ENCODE results near the gene MMRN2. TPM values are rescaled to one million over a fixed set of nuclear protein-coding genes. Genes with fewer than 3 reads are reported as not detected.
A peak's percentile ranks its signal among the peaks of the same experiment; 100 is the strongest.

MMRN2 gene
- total RNA-seq, 2 experiments from 2014 or later: not detected

DNA sequence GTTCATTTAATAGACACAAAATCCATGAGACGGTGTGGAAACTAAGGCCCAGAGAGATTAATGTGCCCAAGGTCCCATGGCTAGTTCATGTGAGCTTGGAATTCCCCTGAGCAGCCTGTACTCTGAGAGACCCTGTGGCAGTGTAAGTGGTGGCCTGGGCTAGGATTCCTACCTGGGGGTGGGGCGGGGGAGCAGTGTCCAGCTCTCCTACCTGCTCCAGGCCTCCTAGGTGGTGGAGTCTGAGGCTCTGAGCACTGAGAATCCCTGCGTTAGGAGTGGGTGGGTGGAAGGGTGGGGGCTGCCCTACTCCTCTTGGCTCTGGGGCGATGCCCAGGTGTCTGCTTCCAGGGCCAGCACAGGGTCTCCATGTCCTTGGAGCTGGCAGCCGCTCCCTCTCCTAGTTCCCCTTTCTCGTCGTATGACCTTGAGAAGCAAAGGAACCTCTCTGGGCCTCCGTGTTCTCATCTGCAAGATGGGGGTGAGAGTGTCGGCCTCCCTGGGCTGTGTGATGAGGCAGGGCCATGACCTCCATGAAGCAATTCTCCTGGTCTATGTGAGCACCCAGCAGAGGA is 3.5 kb upstream of the MMRN2 start:
- intact Hi-C loops (cut with DNase I, micrococcal nuclease): loop anchor here (1.0 to 10.0 kb wide), 3 partner anchors 22 to 273 kb away; partner anchors contain the start of genes GLUD1 (in 1 of the 2) and SHLD2 (in 1 of the 2)
- Mint-ChIP-seq H3K4me1 (peaks cover 5% of the 10 kb centered on the region), H3K27ac (no peak overlapping the region), H3K27me3 (no peaks in the 10 kb centered on the region), H3K36me3 (ENCODE audit: low read depth) (no peaks in the 10 kb centered on the region), H3K4me3 (no peak overlapping the region), H3K9me3 (ENCODE audit: low read depth) (no peaks in the 10 kb centered on the region)
- POLR2A ChIA-PET: no interaction called here
- ATAC-seq: no peak
- CTCF ChIA-PET: interaction anchor here (0.7 to 1.5 kb wide), 6 partner anchors 9 to 371 kb away, joined by 3 to 13 read pairs (median 4); no protein-coding TSS in a partner anchor
- peak; percentile 1 for DNase-seq

DNA sequence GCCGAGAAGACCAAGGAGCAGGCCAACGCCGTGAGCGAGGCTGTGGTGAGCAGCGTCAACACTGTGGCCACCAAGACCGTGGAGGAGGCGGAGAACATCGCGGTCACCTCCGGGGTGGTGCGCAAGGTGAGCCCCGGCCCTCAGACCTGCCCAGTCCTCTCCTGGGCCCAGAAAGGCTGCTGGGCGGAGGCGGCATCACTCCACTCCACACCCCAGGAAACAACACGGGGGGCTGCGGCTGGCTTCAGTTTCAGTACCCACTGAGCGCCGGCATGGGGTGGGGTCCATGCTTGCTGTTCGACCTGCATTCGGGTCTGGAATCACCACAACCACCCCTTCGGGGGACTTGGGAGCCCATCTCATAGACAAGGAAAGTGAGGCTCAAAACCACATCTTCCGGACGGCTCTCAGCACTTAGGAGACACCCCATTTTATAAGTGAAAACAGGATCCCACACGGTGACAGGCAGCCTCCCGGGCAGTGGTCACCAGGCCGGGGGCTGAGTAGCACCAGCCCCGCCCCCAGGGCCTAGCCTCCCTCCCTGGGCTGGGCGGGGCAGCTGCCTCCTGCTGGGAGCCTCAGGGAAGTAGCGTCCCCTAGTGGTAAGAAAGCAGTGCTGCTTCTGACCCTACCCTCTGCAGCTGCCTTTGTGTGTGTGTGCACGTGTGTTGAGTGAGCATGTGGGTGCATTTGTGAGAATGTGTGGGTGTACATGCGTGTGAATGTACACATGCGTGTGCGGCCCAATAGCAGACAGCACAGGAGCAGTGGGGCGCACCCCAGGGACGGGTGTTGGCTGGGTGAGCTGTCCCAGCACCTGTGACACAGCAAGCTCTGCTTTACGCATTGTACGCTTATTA is 2.8 kb upstream of the MMRN2 start:
- peak; percentile 94 for ATAC-seq
- POLR2A ChIA-PET: no interaction called here
- Mint-ChIP-seq H3K9me3 (ENCODE audit: low read depth) (no peaks in the 10 kb centered on the region), H3K4me3 (no peak overlapping the region), H3K27me3 (no peaks in the 10 kb centered on the region), H3K27ac (no peak overlapping the region), H3K4me1 (no peaks in the 10 kb centered on the region), H3K36me3 (ENCODE audit: low read depth) (no peaks in the 10 kb centered on the region)
- intact Hi-C loops (cut with DNase I, micrococcal nuclease): loop anchor here (1.0 to 10.0 kb wide), 3 partner anchors 21 to 272 kb away; partner anchors contain the start of genes GLUD1 (in 1 of the 2) and SHLD2 (in 1 of the 2)
- DNase-seq: peak; percentile 69
- CTCF ChIA-PET: interaction anchor here (0.7 to 1.5 kb wide), 6 partner anchors 9 to 370 kb away, joined by 3 to 13 read pairs (median 4); no protein-coding TSS in a partner anchor

DNA sequence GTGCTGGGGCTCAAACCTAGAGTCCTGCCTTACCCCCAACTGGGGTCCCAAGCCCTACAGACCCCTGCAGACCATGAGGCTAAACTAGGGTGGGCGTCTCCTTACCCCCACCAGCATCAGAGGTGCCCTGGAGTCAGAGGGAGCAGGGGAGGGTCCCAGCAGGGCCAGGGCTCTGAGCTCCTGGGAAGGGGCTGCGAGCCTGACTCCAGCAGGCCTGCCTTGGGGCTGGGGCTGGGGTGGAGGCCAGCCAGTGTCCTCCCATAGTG is 2.3 kb upstream of the MMRN2 start:
- ChIA-PET POLR2A (no interaction called here), CTCF (no interaction called here)
- Mint-ChIP-seq H3K4me1 (no peaks in the 10 kb centered on the region), H3K36me3 (ENCODE audit: low read depth) (no peaks in the 10 kb centered on the region), H3K4me3 (no peak overlapping the region), H3K27me3 (no peaks in the 10 kb centered on the region), H3K9me3 (ENCODE audit: low read depth) (no peaks in the 10 kb centered on the region), H3K27ac (no peak overlapping the region)
- intact Hi-C loops (cut with DNase I, micrococcal nuclease): loop anchor here (1.0 to 10.0 kb wide), 3 partner anchors 20 to 271 kb away; partner anchors contain the start of genes GLUD1 (in 1 of the 2) and SHLD2 (in 1 of the 2)
- peak; percentile 3 for DNase-seq
- ATAC-seq: no peak

DNA sequence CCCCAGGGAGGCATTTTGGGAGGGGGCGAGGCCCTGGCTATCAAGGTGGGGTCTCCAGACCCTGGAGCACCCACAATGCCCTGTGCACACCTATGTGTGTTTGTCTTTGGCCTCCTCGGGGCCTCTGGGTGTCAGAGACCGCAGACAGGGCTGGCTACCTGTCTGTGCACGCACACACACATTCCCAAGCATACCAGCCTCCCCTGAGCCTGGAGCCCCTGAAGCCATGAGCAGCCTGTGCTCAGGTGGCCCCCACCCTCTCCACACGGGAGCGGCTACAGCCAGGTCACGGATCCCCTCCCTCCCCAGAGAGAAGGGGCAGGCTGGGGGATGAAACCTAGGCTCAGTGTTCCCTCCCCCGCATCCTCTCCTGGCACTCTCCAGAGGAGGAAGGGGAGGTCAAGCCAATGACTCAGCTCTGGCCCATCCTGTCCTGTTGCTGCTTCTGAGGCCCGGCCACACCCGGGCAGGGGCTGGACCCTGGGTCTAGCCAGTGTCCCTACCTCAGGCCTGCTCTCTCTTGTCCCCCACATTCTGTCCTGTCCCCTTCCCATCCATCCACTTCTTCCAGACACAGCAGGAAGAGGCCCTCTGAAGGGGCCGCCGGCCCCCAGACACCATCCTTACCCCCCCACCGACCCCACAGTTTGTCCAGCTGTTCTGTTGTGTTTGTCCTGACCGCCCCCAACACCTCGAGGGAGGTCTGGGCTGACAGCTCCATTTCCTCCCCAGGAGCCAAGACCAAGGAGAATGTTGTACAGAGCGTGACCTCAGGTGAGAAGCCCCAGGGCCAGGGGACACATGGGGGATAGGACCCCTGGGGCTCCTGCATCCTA is 1.7 kb upstream of the MMRN2 start:
- DNase-seq: peak; percentile 4
- H3K36me3 Mint-ChIP-seq (ENCODE audit: low read depth): no peaks in the 10 kb centered on the region
- H3K27me3 Mint-ChIP-seq: no peaks in the 10 kb centered on the region
- intact Hi-C loops (cut with DNase I, micrococcal nuclease): no loop called here
- POLR2A ChIA-PET: no interaction called here
- ATAC-seq: no peak
- no peaks in the 10 kb centered on the region for H3K9me3 Mint-ChIP-seq (ENCODE audit: low read depth)
- H3K27ac Mint-ChIP-seq: no peak overlapping the region
- H3K4me3 Mint-ChIP-seq: no peak overlapping the region
- CTCF ChIA-PET: interaction anchor here (1.1 to 3.6 kb wide), 2 partner anchors 11 to 19 kb away, joined by 3 to 19 read pairs; no protein-coding TSS in a partner anchor
- no peaks in the 10 kb centered on the region for H3K4me1 Mint-ChIP-seq

DNA sequence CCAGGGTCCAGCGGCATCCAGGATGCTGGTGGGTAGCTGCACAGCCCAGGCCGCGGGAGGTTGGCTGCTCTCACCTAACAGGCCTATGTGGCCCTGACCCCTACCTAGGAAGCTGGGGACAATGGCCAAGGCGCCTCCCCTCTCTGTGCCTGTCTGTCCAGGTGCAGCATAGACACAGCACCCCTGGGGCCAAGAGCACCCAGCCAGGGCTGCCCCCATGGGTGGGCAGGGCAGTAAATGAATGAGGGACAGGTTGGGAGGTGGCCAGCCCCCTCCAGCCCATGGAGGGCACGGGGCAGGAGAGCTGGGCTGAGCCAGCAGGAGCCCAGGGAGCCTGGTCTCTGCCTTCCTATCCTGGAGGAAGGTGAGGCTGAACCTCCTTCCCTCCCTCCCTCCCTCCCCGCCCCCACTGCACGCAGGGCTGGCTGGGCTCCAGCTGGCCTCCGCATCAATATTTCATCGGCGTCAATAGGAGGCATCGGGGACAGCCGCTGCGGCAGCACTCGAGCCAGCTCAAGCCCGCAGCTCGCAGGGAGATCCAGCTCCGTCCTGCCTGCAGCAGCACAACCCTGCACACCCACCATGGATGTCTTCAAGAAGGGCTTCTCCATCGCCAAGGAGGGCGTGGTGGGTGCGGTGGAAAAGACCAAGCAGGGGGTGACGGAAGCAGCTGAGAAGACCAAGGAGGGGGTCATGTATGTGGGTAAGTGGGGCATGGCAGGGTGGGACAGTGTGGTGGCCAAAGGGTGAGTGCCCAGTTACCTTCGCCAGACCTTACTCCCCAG is 893 bp upstream of the MMRN2 start, which contains the start of gene SNCG:
Gene SNCG (plus strand): TSS at position 484 of the 785 bp plus-strand sequence. CDS start 99 bp downstream, at position 583.
- Mint-ChIP-seq H3K27me3 (no peaks in the 10 kb centered on the region), H3K27ac (no peak within 1 kb of the TSS), H3K36me3 (ENCODE audit: low read depth) (no peaks in the 10 kb centered on the region), H3K9me3 (ENCODE audit: low read depth) (no peaks in the 10 kb centered on the region), H3K4me3 (no peak within 1 kb of the TSS), H3K4me1 (no peaks in the 10 kb centered on the region)
- POLR2A ChIA-PET: no interaction called here
- peak; percentile 5 for DNase-seq
- intact Hi-C loops (cut with DNase I, micrococcal nuclease): no loop called here
- CTCF ChIA-PET: interaction anchor here (1.1 to 3.6 kb wide), 2 partner anchors 11 to 19 kb away, joined by 3 to 19 read pairs; no protein-coding TSS in a partner anchor
- ATAC-seq: no peak

DNA sequence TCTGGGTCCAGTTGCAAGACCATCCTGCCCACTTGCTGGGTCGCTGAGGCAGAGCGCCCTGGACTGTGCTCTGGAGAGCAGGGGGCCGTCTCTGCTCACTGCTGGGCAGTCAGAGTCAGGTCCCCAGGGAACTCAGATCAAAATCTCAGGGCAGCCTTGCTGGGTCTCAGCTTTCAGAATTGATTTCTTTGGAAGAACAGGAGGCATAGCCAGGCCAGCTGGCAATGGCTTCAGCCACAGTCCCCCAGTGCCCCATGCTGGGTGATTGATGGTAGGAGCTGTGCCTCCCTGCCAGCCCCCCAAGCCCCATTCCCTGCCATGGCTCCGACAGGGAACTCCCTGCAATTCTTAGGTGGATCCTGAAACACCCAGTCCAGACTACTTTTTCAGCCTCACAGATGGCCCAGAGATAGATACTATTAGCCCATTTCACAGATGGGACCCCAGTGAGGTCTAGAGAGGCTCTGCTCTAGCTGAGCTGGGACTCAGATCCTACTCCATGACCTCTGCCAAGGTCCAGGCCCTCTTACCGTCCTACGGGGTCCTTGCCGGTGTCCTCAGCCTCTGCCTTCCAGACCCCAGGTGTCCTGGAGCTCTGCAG is 467 bp downstream of the MMRN2 start:
- Mint-ChIP-seq H3K4me3 (no peak overlapping the region), H3K27ac (no peak overlapping the region), H3K27me3 (no peaks in the 10 kb centered on the region), H3K36me3 (ENCODE audit: low read depth) (peaks cover 1% of the 10 kb centered on the region), H3K9me3 (ENCODE audit: low read depth) (peaks cover 8% of the 10 kb centered on the region), H3K4me1 (no peaks in the 10 kb centered on the region)
- ChIA-PET POLR2A (no interaction called here), CTCF (interaction anchor here (0.7 to 3.6 kb wide), 3 partner anchors 9 to 656 kb away, joined by 3 to 19 read pairs (median 6); no protein-coding TSS in a partner anchor)
- DNase-seq: no peak
- intact Hi-C loops (cut with DNase I, micrococcal nuclease): no loop called here
- ATAC-seq: no peak

DNA sequence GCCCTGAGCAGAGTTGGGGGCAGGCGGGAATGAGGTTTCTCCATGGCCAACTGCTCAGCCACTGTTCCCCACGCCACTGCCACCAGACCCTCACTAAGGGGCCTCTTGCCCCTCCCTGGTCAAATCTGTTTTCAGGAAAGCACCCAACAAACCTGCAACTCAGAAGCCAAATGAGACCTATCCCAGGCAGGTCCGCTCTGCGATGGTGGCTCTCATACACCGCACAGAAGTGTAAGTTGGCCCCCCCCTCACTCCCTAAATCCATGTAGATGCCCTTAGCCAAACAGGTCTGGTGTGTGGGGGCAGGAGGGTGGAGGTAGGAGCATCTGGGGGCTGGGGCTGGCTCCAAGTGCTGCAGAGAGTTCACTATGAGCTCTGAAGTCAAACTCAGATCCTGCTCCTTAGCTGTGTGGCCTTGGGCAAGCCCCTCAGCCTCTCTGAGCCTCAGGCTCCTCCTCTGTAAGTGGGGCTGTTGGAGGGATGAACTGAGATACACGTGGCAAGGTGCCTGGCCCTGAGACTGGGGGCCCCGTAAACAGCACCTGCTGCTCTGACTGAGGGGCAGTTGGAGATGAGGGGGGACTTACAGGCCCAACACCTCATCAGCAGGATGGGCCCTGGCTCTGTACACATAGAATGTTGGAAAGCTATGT is 1.1 kb downstream of the MMRN2 start:
- no peaks in the 10 kb centered on the region for H3K4me1 Mint-ChIP-seq
- ChIA-PET POLR2A (no interaction called here), CTCF (interaction anchor here (1.4 to 3.6 kb wide), 2 partner anchors 10 to 17 kb away, joined by 6 to 19 read pairs; no protein-coding TSS in a partner anchor)
- peaks cover 12% of the 10 kb centered on the region for H3K9me3 Mint-ChIP-seq (ENCODE audit: low read depth)
- intact Hi-C loops (cut with DNase I, micrococcal nuclease): no loop called here
- no peak overlapping the region for H3K27ac Mint-ChIP-seq
- DNase-seq (no peak), ATAC-seq (no peak)
- peaks cover 3% of the 10 kb centered on the region for H3K36me3 Mint-ChIP-seq (ENCODE audit: low read depth)
- no peak overlapping the region for H3K4me3 Mint-ChIP-seq
- H3K27me3 Mint-ChIP-seq: no peaks in the 10 kb centered on the region

DNA sequence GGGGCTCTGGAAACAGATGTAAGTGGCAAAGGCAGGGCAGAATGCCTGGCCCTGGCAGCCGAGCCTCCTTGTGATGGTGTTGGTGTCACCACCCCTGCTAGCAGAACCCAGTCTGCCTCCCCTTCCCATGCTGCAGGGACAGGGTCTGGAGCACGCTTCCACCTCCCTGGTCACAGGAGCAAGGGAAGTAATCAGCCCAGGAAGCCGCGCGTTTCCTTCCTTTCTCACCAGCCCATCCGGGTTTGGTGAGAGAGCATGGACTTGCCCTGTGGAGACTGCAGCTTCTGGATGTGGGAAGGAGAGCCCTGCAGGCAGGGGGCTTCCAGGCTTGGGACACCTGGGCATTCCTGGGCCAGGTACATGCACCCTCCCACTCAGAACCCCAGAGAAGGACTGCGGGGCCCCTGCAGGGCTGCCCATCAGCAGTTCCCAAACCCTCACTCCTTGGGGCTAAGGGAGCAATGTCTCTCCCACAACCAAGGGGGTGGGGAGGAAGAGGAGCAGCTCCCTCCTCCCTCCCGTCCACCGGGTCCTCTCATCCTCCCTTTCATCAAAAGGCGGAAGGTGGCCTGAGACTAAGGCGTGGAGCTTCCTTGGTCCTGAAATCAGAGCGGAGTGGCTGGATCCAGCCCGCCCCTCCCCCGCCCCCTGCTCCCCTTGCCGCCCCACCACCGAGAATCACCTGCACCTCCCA is 1.8 kb downstream of the MMRN2 start:
- no peak for DNase-seq
- no peaks in the 10 kb centered on the region for H3K27me3 Mint-ChIP-seq
- CTCF ChIA-PET: interaction anchor here (3.6 kb wide), 1 partner anchor 16 kb away, joined by 19 read pairs; no protein-coding TSS in a partner anchor
- H3K4me1 Mint-ChIP-seq: peaks cover under 1% of the 10 kb centered on the region
- H3K9me3 Mint-ChIP-seq (ENCODE audit: low read depth): peaks cover 12% of the 10 kb centered on the region
- H3K4me3 Mint-ChIP-seq: no peak overlapping the region
- POLR2A ChIA-PET: no interaction called here
- H3K27ac Mint-ChIP-seq: no peak overlapping the region
- intact Hi-C loops (cut with DNase I, micrococcal nuclease): no loop called here
- ATAC-seq: no peak
- H3K36me3 Mint-ChIP-seq (ENCODE audit: low read depth): peaks cover 3% of the 10 kb centered on the region

DNA sequence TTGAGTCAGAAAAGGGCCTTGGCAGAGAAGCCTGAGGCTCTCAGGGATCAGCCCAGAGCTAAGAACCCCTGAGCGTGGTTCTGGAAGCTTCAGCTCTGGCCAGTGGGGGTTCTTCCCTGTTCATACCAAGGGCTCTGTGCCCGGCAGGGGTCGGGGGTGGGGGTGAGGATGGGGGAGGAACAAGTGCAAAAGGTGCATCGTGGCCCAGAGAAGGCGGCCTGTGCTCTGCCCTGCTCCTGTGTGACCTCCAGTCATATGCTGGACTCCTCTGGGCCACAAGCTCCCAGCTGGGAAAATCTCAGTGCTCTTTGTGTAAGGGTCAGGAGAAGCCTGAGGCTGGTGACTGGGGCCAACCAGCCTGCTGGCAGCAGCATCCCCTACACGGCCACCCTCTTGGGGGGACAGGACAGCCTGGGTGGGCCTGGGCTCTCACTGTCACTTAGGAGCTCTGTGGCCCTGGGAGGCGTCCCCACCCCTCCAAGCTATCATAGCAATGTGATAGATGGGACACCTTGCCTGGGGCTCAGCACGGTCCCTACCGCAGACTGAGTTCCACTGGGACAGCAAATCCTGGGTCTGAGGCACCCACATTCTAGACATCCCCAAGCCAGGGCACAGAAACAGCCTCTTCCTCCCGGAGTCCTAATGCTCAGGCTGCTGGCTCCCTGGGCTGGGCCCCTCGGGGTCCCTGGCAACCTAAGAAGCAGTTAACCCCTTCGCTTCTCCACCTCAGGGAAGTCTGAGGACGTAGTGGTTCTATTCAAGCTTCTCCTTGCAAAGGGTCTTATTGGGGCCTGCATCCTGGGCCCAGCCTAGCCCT is 2.5 kb downstream of the MMRN2 start:
- intact Hi-C loops (cut with DNase I, micrococcal nuclease): no loop called here
- ChIA-PET CTCF (interaction anchor here (0.6 to 1.1 kb wide), 2 partner anchors 17 to 261 kb away, joined by 3 to 4 read pairs; no protein-coding TSS in a partner anchor), POLR2A (no interaction called here)
- Mint-ChIP-seq H3K4me3 (no peak overlapping the region), H3K27me3 (no peaks in the 10 kb centered on the region), H3K27ac (no peak overlapping the region), H3K9me3 (ENCODE audit: low read depth) (peaks cover 12% of the 10 kb centered on the region), H3K4me1 (peaks cover 5% of the 10 kb centered on the region), H3K36me3 (ENCODE audit: low read depth) (peaks cover 3% of the 10 kb centered on the region)
- DNase-seq: peak; percentile 2
- no peak for ATAC-seq

Measured in activated CD4-positive, alpha-beta T cell treated with anti-CD3 and anti-CD28 coated beads for 36 hours (primary cell).